Colonic mucosa (tissue), 4 donors: ENCODE measurements around the gene MYOF. TPM values are rescaled to one million over a fixed set of nuclear protein-coding genes. Genes with fewer than 3 reads are reported as not detected.
A peak's percentile ranks its signal among the peaks of the same experiment; 100 is the strongest.

Source experiments
- DNase-seq: peaks from one replicate; pipeline ENCODE4 v3.0.0-alpha.2; 2020
- H3K27ac ChIP-seq: fragments of 200-600 bp; one replicate; pipeline ENCODE4 v1.8.0; 2021
- H3K27me3 ChIP-seq: fragments of 200-600 bp; one replicate; pipeline ENCODE4 v1.8.0; 2021
- H3K36me3 ChIP-seq: fragments of 200-600 bp; one replicate; pipeline ENCODE4 v1.8.0; 2021
- H3K4me1 ChIP-seq: fragments of 200-600 bp; one replicate; pipeline ENCODE4 v1.8.0; 2021; ENCODE audit warnings: mild to moderate bottlenecking
- H3K4me3 ChIP-seq: fragments of 200-600 bp; one replicate; pipeline ENCODE4 v1.8.0; 2021
- H3K9ac ChIP-seq, 2 donors: one replicate each; pipeline ENCODE4 v1.7.0; 2013; ENCODE audit warnings: control low read depth in 2 of 2, low read depth in 2 of 2, low read length in 2 of 2
- H3K9me3 ChIP-seq: fragments of 200-600 bp; one replicate; pipeline ENCODE4 v1.8.0; 2021
- CTCF ChIP-seq: fragments of 200-600 bp; IDR thresholded peaks from one replicate; pipeline ENCODE4 v1.8.0; 2022; ENCODE audit warnings: antibody characterized with exemption, mild to moderate bottlenecking
- intact Hi-C: fragments of 100-400 bp; cut with DNase I; formaldehyde crosslinking; loops from one replicate; pipeline ENCODE4 v1.14.1; 2022
- total RNA-seq, 2 donors: library from RNA; stranded (reverse); fragmentation: NEBNext Ultra II Directional in 1 of 2; extraction: Animal tissue kit (Norgen Biotek cat#: 25700) in 1 of 2; gene quantifications; one replicate each; pipeline ENCODE4 v1.2.1, GENCODE V29; 2021
- donor health status: healthy.
- donor health status: DM: no; HTN: no; CAD: no.
- donor health status: DM: no; HTN: no; CAD: no.

MYOF gene
- total RNA-seq, 2 donors from 2014 or later: 88.1 to 90.9 TPM

- Histone ChIP-seq H3K9ac (peak overlapping the region in 1 of 2 donors; percentile 55), H3K4me3 (no peak overlapping the region), H3K27me3 (no peaks in the 10 kb centered on the region), H3K36me3 (no peaks in the 10 kb centered on the region), H3K4me1 (no peaks in the 10 kb centered on the region), H3K9me3 (no peaks in the 10 kb centered on the region), H3K27ac (peak overlapping the region; percentile 85)
- intact Hi-C loops: loop anchor here (5.0 kb wide), 1 partner anchor 41 kb away; no protein-coding TSS in a partner anchor
- no peak for DNase-seq
- TF ChIP-seq CTCF: no peak
Measured at GRCh38 chr10:93435621-93436397, 46.3 kb downstream of the MYOF start.

DNA sequence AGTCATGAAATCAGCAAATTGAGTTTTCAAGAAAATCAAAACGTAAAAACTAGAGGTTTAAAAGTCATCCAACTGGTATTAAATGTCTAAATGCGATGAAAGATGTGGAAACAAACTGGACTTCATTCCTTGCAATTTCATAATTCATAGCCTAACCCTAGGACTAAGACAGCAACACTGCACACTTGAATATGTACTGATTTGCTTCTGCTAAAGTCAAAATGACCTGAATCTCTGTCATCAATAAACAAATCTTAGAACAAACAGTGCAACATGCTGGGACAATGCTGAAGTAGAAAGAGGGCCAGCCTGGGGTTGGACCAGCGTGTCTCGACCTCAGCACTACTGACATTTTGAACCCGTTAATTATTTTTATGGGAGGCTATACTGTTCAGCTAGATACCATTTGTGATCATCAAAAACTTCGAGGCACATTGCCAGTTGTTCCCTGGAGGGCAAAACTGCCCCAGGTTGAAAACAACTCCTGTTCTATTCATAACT is 47.1 kb downstream of the MYOF start:
- Histone ChIP-seq H3K27me3 (no peaks in the 10 kb centered on the region), H3K9ac (no peak overlapping the region), H3K36me3 (no peaks in the 10 kb centered on the region), H3K4me1 (no peaks in the 10 kb centered on the region), H3K4me3 (no peak overlapping the region), H3K27ac (peak overlapping the region; percentile 85), H3K9me3 (no peaks in the 10 kb centered on the region)
- intact Hi-C loops: loop anchor here (5.0 kb wide), 1 partner anchor 42 kb away; no protein-coding TSS in a partner anchor
- no peak for DNase-seq
- no peak for TF ChIP-seq CTCF

GRCh38 chr10:93431361-93431760 is 50.8 kb downstream of the MYOF start:
- no peak for DNase-seq
- Histone ChIP-seq H3K27me3 (no peaks in the 10 kb centered on the region), H3K9ac (no peak overlapping the region), H3K36me3 (no peaks in the 10 kb centered on the region), H3K4me3 (no peak overlapping the region), H3K4me1 (no peaks in the 10 kb centered on the region), H3K27ac (no peak overlapping the region), H3K9me3 (no peaks in the 10 kb centered on the region)
- intact Hi-C loops: no loop called here
- TF ChIP-seq CTCF: no peak

DNA sequence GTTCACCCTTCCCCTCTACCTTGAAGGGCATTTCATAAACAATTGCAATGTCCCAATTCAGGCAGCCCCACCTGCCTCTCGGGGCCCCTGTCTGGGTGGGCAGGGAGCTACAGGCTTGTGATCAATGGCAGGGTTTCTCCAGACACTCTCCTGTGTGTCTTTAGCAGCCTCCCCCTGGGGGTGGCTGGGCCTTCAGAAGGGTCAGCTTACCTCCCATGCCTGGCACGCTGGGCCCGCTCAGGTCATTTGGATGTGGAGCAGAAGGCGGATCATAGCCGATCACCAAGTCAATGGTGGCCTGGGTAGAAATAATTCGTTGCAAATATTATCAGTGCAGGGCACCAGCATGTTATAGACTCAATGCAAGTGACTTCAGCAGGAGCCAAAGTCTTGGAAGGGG is 56.3 kb downstream of the MYOF start:
- no peak overlapping the region for H3K27ac ChIP-seq

DNA sequence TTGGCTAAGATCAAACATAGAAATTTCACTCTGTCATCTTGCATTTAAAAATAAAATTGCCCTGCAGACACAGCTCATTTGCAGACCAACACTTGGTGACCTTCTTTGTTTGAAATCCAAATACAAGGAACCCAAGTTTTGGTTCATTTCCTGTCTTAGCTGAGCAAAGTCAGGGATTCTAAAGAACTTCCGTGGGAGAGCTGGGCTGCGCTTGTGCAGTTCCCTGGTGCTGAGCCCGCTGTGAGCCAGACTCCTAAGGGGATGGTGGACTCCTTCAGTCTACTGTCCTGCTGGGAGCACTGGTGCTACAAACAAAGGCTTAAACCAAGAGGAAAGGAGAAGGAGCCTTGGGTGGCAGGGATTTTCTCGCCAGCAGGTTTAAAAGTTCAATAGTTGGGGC is 60.0 kb downstream of the MYOF start:
- Histone ChIP-seq H3K27ac (peak overlapping the region; percentile 25), H3K4me3 (no peak overlapping the region), H3K9ac (no peak overlapping the region), H3K4me1 (peaks cover 8% of the 10 kb centered on the region), H3K9me3 (no peaks in the 10 kb centered on the region), H3K36me3 (no peaks in the 10 kb centered on the region), H3K27me3 (no peaks in the 10 kb centered on the region)
- no peak for DNase-seq
- intact Hi-C loops: loop anchor here (5.0 kb wide), 1 partner anchor 40 kb away; no protein-coding TSS in a partner anchor
- TF ChIP-seq CTCF: no peak

More for the DNA sequence above, 56.3 kb downstream of the MYOF start:
- Histone ChIP-seq H3K27me3 (no peaks in the 10 kb centered on the region), H3K36me3 (no peaks in the 10 kb centered on the region), H3K4me1 (no peaks in the 10 kb centered on the region), H3K4me3 (no peak overlapping the region), H3K9ac (no peak overlapping the region), H3K9me3 (no peaks in the 10 kb centered on the region)
- intact Hi-C loops: no loop called here
- TF ChIP-seq CTCF: no peak
- no peak for DNase-seq
